Raji (cell line): ENCODE measurements around the gene ITGB3BP.

Experiments
- POLR2A ChIP-seq: IDR thresholded peaks from 2 replicates; pipeline ENCODE4 v1.6.1; 2011; ENCODE audit warnings: low read depth, low read length, control low read depth; ENCODE audit not compliant: insufficient read depth

The ITGB3BP gene

DNA sequence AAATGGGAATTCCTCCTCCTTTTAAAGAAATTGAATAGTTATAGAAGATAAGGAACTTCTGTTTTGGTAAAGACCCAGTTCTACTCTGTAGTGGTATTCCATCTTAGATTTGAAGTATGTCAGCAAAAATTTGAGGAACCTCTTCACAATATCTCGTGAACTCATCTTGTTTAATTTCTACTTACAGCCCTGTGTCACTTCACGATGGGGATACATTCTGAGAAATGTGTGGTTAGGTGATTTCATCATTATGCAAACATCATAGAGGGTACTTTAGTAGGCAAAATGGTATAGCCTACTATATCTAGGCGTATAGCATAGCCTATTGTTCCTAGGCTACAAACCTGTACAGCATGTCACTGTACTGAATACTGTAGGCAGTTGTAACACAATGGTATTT is 119.6 kb downstream of the ITGB3BP start:
- TF ChIP-seq POLR2A: no peak

DNA sequence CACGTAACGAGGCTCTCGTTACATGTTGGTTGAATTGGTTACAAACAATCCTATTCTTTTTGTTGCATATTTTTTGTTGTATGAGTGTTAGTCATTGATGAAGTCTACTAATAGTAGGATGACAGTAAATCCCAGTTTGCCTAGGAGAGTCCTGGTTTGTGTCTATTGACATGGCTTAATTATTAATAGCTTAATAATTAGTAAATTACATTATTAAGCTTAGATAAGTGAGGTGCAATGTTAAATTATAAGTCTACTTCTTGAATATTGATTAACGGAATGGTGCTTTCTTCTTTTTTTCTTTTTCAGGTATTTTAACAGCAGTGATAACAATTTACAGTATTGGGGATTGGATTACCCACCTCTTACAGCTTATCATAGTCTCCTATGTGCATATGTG is 121.1 kb downstream of the ITGB3BP start:
- TF ChIP-seq POLR2A: no peak
